GM19467 (cell line): ENCODE results near the gene GSDME.

Experiments
- ATAC-seq: cut with Tn5 transposase; IDR thresholded peaks from one replicate; pipeline ENCODE4 v1.9.1; 2021; ENCODE audit warnings: mild to moderate bottlenecking, moderate library complexity; ENCODE audit not compliant: unreplicated experiment

The GSDME gene

DNA sequence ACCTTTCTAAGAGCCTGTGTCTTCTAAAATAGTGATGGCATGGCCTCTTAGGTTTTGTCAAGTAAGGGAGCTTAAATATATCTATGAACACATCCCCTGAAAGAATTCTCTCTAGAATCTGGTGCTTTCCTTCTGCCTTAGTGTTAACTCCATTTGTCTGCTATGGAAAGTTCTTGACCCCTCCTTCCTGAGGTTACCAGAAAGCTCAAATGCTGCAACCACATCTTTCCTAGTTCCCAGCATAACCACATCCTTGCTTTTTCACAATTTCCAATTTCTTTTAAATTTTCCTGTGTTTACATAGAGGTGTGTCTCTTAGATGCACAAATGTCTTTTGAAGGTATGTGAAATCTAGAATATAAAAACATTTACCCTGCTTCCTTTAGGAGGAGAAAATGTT, 16.4 kb upstream of the GSDME start:
- no peak for ATAC-seq

DNA sequence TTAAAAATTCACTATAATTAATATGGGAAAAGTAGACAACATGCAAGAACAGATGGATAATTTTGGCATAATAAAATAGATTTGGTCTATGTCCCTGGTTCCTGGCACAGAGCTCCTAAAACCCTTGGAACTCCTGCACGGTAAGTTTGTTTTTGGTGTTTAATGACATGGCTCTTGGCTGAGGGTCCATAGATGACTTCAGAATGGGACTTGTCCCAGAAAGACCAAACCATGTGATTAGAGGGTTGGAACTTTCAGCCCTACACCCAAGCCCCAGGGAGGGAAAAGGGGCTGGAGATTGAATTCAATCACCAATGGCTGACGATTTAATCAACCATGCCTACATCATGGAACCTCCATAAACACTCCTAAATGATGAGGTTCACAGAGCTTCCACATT, 12.6 kb upstream of the GSDME start:
- no peak for ATAC-seq

DNA sequence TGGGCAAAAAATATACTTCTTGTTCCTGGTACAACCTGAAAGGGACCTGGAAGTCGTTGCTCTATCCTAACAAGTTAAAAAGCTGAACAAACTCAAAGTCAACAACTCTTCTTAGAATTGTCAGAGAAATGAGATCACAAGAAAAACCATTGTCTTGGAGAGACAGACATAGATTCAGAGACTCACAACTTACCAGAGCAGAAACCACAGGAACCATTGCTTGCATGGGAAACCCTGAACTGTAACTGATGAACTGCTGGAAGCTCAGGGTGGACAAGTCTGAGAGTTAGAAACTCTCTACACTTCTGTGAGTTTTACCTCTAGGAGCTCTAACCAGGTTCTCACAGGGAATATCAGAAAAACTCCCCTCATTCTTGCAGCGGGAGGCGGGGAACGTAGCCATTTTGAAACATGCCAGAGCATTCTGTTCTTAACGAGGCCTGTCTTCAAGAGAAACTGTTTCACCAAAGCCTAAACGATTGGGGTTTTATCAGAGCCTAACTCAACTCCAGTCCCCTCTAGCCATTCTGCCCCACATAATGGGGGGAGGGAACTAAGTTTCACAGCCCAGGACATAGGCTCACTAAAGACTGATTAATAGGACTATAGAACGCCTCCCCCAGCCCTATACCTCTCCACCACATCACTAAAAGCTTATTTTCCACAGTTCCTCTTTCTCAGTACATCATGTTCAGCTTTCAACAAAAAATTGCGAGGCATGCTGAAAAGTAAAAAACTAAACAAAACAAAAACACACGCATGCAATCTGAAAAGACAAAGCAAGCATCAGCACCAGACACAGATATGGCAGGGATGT, 12.0 kb upstream of the GSDME start:
- ATAC-seq = no peak

DNA sequence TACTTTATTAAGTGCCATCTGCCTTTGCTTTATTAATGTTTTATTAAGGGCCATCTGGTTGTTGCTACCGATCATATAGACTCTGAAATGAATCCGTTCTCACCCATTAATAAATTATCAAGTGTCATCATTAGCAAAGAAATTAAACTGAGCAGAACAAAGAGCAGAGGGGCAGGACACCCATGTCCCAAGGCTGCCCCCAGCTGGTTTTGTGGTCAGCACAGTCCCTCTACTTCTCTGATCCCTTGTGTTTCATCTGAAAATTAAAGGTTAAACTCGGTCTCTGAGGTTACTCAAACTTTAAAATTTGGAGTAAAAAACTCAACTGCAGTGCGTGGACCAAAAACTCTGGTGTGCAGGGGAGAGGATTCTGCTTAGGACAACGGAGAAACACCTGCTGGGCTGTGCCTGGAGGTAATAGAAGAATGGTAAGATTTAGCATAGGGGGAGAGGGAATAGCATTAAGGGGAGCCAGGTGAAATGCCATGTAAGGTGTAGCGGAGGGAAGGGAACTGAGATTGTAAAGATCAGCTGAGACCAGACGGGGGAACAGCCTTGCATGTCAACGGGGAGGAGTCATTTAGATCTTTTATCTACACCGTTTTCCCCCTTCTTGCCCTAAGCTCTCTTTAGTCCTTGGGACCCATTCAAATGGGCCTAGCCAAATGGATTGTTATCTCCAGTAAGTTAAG, 10.8 kb upstream of the GSDME start:
- no peak for ATAC-seq

DNA sequence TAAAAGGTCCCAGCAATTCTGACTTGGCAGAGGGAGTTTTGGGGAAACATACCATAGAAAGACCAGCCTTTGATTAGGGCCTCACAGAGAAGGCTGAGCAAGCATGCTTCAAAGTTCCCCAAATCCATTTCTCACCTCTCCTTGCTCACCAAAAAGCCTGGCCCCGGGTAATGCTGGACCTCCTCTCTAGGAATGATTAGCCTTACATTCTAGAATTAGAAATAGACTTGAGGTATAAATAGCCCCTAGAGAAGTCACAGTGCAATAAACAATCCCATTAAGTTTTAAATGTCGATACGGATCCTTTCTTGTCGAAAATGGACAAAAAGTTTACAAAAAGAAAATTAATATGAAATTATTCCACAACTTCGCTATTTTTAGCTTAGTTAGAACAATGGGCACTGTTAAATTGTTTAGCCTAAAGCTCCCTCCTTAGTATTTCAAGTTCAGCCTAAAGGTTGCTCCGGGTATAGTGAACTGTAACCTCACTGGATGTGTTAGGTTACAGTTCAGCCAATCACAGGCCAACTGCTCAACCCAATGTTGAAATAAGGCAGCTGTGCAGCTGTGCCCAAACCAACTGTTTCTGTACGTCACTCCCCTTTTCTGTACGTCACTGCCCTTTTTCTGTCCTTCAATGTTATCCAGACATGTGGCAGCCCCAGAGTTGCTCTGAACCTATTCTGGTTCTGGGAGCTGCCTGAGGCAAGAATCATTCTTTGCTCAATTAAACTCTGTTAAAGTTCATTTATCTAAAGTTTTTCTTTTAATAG, 7.9 kb upstream of the GSDME start:
- ATAC-seq = no peak

DNA sequence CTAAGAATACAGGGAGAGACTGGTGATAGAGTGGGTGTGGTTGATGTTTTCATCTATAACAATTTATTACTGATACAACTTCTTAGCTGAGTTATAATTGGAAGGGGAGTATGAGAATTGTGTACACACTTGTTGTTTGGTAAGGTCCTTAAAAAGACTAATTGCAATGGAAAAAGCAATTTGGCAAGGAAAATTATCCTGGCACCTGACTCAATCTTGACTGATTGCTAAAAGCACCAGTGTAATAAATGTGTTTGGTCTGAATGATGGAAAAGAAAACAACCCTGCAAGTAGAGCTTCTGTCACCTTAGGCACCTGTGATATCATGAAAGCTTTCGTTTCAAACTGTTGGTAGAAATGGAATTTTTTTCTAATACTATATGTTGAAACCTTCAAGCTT, 6.7 kb upstream of the GSDME start:
- ATAC-seq = no peak

DNA sequence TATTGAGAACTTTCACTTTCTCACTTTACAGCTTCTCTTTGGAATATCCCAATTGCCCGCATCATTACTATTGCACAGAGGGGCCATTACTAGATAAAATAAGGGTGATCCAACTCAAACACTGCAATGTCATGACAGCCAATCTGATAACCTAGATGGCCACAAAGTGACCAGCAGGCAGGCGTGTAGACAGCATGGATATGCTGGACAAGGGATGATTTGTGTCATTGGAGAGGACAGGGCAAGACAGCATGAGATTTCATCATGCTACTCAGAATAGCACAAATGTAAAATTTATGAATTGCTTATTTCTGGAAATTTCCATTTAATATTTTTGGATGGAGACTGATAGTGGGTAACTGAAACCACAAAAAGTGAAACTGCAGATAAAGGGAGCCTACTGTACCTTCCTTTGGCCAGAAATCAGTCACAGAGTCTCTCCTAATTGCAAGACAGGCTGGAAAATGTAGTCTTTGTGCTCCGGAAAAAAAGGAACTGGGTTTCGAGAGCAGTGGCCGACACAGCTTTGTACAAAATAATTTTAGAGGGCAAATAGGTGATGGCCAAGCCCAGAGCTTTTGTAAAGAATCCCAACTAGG, 6.1 kb upstream of the GSDME start:
- ATAC-seq = no peak

DNA sequence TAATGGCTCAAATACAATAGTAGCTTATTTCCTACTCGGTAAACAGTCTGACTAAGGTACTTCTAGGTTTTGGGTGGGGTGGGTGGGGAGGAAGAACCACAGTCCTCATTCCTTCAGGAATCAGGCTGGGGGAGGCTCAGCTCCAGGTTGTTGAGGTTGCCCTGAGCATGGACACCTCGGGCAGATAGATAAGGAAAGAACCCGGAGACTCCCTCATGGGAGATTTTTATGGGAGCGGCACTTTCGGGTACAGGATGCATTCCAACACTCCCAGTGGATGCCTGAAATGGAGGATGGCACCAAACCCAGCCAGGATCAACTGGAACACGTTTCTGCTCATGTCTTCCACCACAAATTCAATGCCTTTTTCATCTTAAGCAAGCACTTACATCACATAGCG, 5.5 kb upstream of the GSDME start:
- ATAC-seq = no peak

DNA sequence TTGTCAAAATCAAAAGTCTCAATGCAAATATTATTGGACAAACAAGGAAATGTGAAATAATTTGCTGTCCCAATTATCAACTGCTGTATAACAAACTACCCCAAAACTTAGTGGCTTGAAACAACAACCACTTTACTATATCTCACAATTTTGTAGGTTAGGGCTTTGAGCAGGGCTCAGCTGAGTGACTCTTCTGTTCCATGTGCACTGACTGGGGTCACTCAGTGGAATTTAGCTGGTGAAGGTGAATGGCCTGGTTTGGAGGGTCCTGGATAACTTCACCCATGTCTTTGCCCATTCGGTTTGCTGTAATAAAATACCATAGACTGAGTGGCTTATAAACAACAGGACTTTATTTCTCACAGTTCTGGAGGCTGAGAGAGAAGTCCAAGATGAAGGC, 3.7 kb upstream of the GSDME start:
- ATAC-seq = no peak

DNA sequence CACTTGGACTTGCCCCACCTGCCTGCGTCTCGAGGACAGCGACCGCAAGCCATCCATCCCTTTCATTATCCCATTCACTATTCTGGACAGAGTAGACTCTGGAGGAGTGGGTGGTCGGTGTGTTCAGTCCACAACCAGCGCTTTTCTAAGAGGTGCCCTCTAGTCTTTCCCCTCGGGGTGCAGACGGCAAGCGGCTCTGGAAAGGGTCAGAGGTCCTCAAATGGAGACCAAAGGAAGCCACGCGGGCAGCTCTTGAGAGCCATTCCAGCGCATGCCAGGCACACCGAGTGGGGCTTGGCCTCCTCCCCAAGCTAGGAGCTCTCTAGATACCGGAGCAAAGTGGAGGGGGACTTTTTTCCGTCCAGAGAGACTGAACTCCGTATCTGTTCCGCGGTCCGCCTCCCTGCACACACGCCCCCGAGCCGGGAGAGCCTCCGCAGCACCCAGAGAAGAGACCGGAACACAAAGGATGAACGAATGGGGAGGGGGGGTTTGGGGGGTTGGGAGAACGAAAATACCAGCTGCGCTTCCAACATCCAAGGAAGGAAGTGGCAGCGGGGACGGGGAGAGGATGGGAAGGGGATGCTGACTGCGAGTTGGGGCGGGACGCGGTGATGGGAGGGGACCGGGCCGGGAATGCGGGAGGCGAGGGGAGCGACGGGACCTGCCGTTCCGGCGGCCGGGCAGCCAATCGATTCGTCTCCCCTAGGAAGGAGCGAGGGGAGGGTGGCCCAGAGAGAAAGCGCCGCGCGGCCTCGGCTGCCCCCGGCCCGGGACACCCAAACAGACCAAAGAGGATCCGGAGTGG, 515 bp downstream of the GSDME start:
- no peak for ATAC-seq

DNA sequence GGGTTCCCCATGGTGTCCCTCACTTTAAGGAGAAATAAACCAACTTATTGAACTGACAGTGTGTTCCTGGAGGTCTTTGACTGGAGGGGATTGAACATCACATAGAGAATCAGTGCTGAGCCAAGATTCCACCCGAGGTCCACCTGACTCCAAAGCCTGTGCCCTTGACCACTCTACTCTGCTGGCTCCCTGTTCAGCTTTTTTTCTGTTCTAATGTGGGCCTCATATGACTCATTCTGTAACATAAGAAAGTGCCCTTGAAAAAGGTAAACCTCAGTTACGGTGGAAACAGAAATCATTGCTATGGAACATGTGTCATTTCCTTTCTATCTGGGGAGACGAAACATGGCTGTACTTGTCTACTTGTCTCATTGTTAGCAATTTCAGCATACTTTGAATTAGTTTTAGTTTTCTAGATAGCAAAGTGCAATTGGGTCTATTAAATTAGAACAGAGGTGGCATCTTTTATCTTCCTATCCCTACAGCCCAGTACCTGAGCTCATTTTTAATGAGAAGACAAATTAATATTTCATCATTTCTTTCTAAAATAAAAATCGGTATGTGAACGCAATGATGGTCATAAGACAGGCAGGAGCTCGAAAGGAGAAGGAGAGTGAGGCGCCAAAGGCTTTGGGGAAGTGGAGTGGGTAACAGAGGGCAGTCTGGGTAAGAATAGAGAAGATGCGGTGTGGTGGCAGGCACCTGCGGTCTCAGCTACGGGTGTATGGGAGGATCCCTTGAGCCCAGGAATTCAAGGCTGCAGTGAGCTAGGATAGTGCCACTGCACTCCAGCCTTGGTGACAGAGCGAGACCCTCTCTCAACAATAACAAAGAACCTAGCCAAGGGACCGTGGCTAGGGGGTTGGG, 1.5 kb downstream of the GSDME start:
- peak; percentile 50 for ATAC-seq

DNA sequence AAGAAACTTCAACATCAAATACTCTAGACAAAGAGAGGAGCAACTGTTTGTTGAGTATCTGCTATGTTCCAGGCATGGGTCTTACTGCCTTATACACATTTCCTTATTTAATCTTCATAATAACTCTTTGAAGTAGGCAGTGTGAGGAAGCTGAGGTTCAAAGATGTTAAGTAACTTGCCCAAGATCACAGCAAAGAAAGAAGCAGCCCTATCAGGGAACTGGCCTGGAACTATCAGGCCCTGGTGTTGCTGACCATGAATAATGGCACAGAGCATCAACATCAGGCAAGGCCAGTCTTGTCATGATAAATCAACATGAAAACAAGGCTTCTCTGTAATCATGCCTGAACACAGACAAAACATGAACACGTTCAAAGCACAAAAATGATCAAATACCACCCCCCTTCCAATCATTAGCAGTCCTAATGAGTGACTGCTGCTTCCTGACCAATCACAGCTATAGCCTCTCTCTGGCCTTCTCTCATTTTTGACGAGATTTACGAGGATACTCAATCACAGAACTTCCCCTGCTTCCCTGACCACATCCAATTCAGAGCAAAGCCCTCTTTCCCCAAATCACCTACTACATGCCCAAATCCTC, 2.3 kb downstream of the GSDME start:
- ATAC-seq = no peak

DNA sequence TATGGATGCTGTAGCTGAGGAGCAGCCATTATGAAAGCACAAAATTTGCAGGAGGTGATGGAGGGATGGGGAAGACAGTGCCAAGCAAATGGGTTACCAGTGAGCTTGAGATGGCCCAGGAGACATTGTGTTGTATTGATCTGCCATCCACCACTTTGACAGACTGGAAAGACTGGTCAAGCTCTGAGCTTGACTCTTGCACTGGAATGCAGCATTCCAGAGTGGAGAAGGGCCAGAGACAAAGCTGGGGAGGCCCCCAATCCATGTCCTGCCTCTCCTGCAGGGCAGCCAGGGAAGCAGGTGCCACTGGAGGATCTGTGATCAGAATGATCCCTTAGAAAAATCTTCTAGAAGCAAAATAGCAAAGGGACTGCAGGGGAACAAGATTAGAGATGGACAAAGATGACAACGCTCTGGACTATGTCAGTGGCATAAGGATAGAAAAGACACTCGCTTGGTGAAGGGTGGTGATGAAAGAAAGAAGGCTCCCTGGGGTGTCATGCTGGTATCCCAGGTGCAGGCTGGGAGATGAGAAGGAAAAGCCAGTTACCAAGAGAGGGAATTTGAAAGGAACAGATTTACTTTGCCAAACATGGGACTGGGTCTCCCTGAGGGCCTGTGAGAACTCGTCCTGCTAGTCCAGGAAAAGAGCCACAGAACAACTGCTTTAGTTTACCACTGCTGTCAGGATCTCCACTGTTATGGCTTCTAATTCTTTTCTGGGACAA, 5.0 kb downstream of the GSDME start:
- ATAC-seq = no peak

DNA sequence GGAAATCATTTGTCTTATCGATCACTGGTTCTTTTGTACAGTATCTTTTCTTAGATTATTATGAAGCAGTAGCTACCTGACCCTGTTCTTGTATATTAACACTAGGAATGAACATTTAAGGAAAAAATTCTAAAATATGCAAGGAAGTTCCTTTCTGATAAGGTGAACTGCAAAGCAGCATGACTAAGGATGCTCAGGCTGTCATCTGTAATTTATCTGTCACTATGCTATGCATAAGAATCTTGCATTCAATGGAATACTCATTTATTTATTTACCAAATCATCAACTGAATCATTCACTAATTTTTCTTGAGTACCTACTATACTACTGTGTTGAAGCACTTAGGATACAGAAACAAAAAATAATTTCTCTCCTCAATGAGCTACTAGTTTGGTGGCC, 5.8 kb downstream of the GSDME start:
- ATAC-seq = no peak

DNA sequence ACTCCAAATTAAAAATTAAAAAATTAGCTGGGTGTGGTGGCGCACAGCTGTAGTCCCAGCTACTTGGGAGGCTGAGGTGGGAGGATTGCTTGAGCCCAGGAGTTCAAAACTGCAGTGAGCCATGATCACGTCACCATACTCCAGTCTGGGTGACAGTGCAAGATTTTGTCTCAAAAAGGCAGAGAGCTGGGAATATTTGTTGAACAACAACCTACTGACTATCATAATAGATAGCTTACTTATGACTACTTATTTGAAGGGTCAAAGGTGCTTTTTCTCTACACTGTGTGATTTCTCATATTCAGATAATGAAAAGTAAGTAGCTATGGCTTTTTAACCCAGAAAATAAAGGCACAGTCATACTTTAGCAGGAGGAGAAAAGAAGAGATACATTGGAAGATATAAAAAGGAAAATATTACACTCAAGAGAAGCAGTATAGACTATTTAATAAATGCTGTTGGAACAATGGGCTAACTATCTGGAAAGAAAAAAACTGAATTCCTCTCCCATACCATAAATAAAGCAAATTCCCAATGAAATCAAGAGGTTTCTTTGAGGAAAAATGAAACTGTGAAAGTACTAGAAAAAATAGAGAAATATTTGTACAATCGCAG, 6.7 kb downstream of the GSDME start:
- ATAC-seq = no peak

DNA sequence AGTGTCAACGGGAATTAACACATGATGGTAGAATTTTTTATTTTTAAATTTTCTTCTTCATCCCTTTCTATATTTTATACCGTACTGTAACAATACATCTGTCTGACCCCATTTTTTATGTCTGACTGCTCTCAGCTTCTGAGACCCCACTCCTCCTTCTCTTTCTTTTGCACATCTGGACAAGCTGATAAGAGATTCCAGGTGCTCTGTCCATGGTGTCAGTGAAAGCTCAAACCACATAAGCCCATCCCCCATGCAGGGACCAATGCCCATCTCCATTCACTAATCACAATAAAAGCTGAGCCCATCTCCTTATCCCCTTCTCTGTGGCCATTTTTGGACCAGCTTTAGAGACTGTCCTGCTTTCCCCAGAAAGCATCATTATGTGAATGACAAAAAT, 8.7 kb downstream of the GSDME start:
- no peak for ATAC-seq

DNA sequence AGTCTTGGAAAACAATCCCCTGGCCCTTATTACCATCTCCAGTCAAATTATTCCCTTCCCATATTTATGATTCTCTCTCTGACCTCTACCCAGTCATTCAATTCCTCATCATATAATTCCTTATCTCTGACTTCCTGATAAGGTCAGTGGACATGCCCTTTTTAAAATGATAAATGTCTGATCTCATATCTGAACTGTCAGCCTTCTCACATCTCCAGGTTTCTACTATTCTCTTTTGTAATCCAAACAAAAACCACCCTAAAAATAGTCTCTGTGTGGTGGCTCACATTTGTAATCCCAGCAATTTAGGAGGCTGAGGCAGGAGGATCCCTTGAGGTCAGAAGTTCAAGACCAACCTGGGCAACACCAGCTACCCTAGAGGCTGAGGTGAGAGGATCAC, 11.9 kb downstream of the GSDME start:
- no peak for ATAC-seq

DNA sequence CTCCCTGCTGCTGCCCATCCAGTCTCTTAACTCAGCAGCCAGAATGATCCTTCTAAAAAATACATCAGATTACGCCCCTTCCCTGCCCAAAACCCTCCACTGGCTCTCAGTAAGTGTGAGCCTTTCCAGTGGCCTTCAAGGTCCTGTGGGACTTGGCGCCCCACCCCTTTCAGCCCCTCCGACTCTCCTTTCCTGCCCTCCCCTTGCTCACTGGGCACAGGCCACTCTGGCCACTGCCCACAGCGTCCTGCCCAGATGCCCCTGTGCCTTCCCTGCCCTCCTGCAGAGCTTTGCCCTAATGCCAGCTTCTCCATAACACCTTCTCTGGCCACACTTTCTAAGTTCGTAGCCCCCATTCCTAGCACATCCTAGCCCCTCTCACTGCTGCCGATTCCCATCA, 13.8 kb downstream of the GSDME start:
- no peak for ATAC-seq
